Caco-2 (cell line): ENCODE results near the gene TSR3. TPM values are rescaled to one million over a fixed set of nuclear protein-coding genes. Genes with fewer than 3 reads are reported as not detected.
A peak's percentile ranks its signal among the peaks of the same experiment; 100 is the strongest.

Experiments
- BruUV-seq: library from RNA; stranded (reverse); fragments of 400-500 nt; replicated peaks from 2 replicates; lab custom pipeline; 2021; lab: Mats Ljungman, UMichigan
- CTCF ChIA-PET: fragments of 300-600 bp; sonication (Branson Sonifier 250); formaldehyde crosslinking; loops from one replicate; lab custom pipeline; 2022; ENCODE audit warnings: antibody characterized with exemption; lab: Charles Lee
- POLR2A ChIA-PET: fragments of 300-600 bp; sonication (Branson Sonifier 250); formaldehyde crosslinking; loops from one replicate; lab custom pipeline; 2022; ENCODE audit warnings: antibody characterized with exemption; lab: Charles Lee
- DNase-seq, 2 experiments: peaks; one replicate each; pipeline versions ENCODE4 v3.0.0 to v3.0.0-alpha.2; 2020 to 2022
- H3K27me3 ChIP-seq: replicated peaks from 2 replicates; pipeline ENCODE4 v1.6.0; 2011; ENCODE audit warnings: low read length; ENCODE audit not compliant: control insufficient read depth, insufficient read depth
- H3K36me3 ChIP-seq: 2 replicates; pipeline ENCODE4 v1.5.1; 2011; ENCODE audit warnings: low read length; ENCODE audit not compliant: control insufficient read depth, insufficient read depth
- H3K4me1 ChIP-seq: fragments of 250-450 bp; sonication (Bioruptor Pico); 2 replicates; pipeline ENCODE4 v1.5.1; 2020; ENCODE audit warnings: mild to moderate bottlenecking
- H3K4me3 ChIP-seq: 2 replicates; pipeline ENCODE4 v1.5.1; 2011; ENCODE audit warnings: low read depth, mild to moderate bottlenecking, control low read depth, low read length
- H3K9me3 ChIP-seq: fragments of 250-450 bp; sonication (Bioruptor Pico); 2 replicates; pipeline ENCODE4 v1.5.1; 2020; ENCODE audit warnings: mild to moderate bottlenecking, moderate library complexity
- H3K27ac Mint-ChIP-seq: one replicate; pipeline ENCODE4 v1.8.0; 2022; ENCODE audit warnings: mixed read lengths; ENCODE audit not compliant: unreplicated experiment
- H3K27me3 Mint-ChIP-seq: one replicate; pipeline ENCODE4 v1.8.0; 2022; ENCODE audit warnings: mixed read lengths; ENCODE audit not compliant: insufficient read depth, unreplicated experiment
- H3K36me3 Mint-ChIP-seq: one replicate; pipeline ENCODE4 v1.8.0; 2022; ENCODE audit warnings: mild to moderate bottlenecking, mixed read lengths; ENCODE audit not compliant: insufficient read depth, unreplicated experiment
- H3K4me1 Mint-ChIP-seq: one replicate; pipeline ENCODE4 v1.8.0; 2022; ENCODE audit warnings: low read depth, mixed read lengths; ENCODE audit not compliant: unreplicated experiment
- H3K4me3 Mint-ChIP-seq: one replicate; pipeline ENCODE4 v1.8.0; 2022; ENCODE audit warnings: mild to moderate bottlenecking, moderate library complexity, mixed read lengths; ENCODE audit not compliant: unreplicated experiment
- H3K9me3 Mint-ChIP-seq: one replicate; pipeline ENCODE4 v1.8.0; 2022; ENCODE audit warnings: mixed read lengths; ENCODE audit not compliant: unreplicated experiment
- intact Hi-C: fragments of 100-400 bp; cut with micrococcal nuclease; formaldehyde crosslinking; loops from one replicate; pipeline ENCODE4 v1.10.0; 2022; ENCODE audit not compliant: unreplicated experiment
- total RNA-seq: library from RNA; stranded (reverse); gene quantifications from 2 replicates; pipeline ENCODE4 v1.2.3, GENCODE V29; 2022
- TF ChIP-seq, protein P1 (sequence below), 2 experiments: fragments of 200-600 bp in 1 of 2; IDR thresholded peaks; 1 replicate in 1 of 2; 2 replicates in 1 of 2; pipeline versions ENCODE4 v1.5.1 to v1.8.0; 2011 to 2022; ENCODE audit warnings: antibody characterized with exemption in 1 of 2, control low read depth in 1 of 2, inconsistent platforms in 1 of 2, low read depth in 1 of 2, low read length in 1 of 2, mild to moderate bottlenecking in 1 of 2, moderate library complexity in 1 of 2; ENCODE audit not compliant: insufficient read depth in 1 of 2, severe bottlenecking in 1 of 2, unreplicated experiment in 1 of 2

Gene TSR3
- total RNA-seq, 1 experiment from 2014 or later: 48.6 TPM

DNA sequence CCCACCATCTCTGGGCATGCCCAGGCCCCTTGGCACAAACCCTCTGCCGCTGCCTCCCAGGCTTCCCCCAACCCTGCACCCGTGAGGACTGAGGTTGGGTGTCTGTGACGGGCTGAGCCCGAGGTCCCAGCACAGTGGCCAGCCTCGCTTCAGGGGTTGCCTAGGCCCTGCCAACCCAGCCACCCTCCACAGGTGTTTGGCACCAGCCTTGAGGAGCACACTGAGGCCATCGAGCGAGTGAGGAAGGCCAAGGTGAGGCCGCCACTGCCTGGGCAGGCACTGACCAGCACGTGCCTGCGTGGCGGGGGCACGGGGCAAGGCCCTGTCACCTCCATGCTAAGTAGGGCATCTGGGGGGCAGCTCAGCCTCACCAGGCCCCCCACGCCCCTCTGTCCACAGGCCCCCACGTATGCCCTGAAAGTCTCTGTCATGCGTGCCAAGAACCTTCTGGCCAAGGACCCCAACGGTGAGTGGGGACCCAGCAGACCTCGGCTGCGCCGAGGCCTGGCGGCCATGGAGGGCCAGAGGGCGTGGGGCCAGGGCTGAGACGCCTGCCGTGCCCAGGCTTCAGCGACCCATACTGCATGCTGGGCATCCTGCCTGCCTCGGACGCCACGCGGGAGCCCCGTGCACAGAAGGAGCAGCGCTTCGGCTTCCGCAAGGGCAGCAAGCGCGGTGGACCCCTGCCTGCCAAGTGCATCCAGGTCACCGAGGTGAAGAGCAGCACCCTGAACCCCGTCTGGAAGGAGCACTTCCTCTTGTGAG, 10.8 kb downstream of the TSR3 start:
- peaks cover 1% of the 10 kb centered on the region; the same call in 1 of the 2 replicates for H3K27me3 ChIP-seq
- TF ChIP-seq, protein P1, sequence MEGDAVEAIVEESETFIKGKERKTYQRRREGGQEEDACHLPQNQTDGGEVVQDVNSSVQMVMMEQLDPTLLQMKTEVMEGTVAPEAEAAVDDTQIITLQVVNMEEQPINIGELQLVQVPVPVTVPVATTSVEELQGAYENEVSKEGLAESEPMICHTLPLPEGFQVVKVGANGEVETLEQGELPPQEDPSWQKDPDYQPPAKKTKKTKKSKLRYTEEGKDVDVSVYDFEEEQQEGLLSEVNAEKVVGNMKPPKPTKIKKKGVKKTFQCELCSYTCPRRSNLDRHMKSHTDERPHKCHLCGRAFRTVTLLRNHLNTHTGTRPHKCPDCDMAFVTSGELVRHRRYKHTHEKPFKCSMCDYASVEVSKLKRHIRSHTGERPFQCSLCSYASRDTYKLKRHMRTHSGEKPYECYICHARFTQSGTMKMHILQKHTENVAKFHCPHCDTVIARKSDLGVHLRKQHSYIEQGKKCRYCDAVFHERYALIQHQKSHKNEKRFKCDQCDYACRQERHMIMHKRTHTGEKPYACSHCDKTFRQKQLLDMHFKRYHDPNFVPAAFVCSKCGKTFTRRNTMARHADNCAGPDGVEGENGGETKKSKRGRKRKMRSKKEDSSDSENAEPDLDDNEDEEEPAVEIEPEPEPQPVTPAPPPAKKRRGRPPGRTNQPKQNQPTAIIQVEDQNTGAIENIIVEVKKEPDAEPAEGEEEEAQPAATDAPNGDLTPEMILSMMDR (IDR thresholded peaks at IDR 0.05; ENCODE audit: insufficient read depth in 1 of 2, low read depth in 1 of 2, low read length in 1 of 2, severe bottlenecking in 1 of 2, unreplicated experiment in 1 of 2): no peak
- Mint-ChIP-seq H3K36me3 (peaks cover 8% of the 10 kb centered on the region), H3K27ac (no peak overlapping the region), H3K9me3 (no peaks in the 10 kb centered on the region), H3K4me1 (peaks cover 8% of the 10 kb centered on the region), H3K27me3 (peaks cover 3% of the 10 kb centered on the region), H3K4me3 (no peak overlapping the region)
- H3K36me3 ChIP-seq: no peaks in the 10 kb centered on the region; the same call in 1 of the 2 replicates
- 0 out of 2 replicates have a peak, but pooled peaks cover 3% of the 10 kb centered on the region for H3K4me1 ChIP-seq
- no peak overlapping the region for H3K4me3 ChIP-seq
- DNase-seq: no peak
- CTCF ChIA-PET: no interaction called here
- no peaks in the 10 kb centered on the region for H3K9me3 ChIP-seq
- BruUV-seq: no TSS peak
- POLR2A ChIA-PET: no interaction called here
- intact Hi-C loops: no loop called here

DNA sequence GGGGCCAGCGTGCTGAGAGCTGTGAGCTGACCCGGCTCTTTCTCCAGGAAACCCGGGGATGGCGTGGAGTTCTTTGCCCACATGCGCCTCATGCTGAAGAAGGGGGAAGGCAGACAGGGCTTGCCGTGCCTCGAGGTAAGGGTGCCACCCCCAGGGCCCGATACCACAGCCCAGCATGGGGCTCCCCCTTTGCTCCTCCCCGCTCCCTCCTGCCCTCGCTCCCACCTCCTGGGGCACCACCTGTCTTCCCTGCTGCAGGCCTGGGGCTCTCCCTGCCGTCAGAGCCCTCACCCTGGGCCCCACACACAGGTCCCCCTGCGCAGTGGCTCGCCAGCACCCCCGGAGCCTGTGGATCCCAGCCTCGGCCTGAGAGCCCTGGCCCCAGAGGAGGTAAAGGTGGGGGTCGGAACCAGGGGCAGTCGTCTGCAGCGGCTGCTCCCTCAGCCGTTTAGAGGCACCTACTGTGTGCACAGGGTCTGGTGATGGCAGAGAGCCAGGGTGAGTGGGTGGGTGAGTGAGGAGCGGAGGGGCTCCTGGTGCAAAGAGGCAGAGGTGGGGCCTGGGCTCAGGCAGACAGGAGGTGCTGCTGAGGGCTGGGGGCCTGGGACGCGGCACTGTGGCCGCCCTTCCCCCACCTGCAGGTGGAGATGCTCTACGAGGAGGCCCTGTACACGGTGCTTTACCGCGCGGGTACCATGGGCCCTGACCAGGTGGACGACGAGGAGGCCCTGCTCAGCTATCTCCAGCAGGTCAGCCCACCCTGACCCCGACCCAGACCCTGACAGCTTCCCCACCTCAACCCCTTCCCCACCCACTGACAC, 12.6 kb downstream of the TSR3 start:
- Mint-ChIP-seq H3K4me1 (peaks cover 8% of the 10 kb centered on the region), H3K36me3 (peaks cover 8% of the 10 kb centered on the region), H3K27me3 (peaks cover 3% of the 10 kb centered on the region), H3K27ac (no peak overlapping the region), H3K4me3 (no peak overlapping the region), H3K9me3 (no peaks in the 10 kb centered on the region)
- BruUV-seq: no TSS peak
- no peak overlapping the region for H3K4me3 ChIP-seq
- POLR2A ChIA-PET: no interaction called here
- CTCF ChIA-PET: interaction anchor here (0.5 kb wide), 1 partner anchor 8 kb away, joined by 3 read pairs; no protein-coding TSS in a partner anchor
- TF ChIP-seq, protein P1 (IDR thresholded peaks at IDR 0.05; ENCODE audit: insufficient read depth in 1 of 2, low read depth in 1 of 2, low read length in 1 of 2, severe bottlenecking in 1 of 2, unreplicated experiment in 1 of 2): no peak
- intact Hi-C loops: no loop called here
- H3K36me3 ChIP-seq: no peaks in the 10 kb centered on the region
- H3K4me1 ChIP-seq: 0 out of 2 replicates have a peak, but pooled peaks cover 3% of the 10 kb centered on the region
- no peak for DNase-seq
- no peaks in the 10 kb centered on the region for H3K9me3 ChIP-seq
- H3K27me3 ChIP-seq: peaks cover 1% of the 10 kb centered on the region; the same call in 1 of the 2 replicates

DNA sequence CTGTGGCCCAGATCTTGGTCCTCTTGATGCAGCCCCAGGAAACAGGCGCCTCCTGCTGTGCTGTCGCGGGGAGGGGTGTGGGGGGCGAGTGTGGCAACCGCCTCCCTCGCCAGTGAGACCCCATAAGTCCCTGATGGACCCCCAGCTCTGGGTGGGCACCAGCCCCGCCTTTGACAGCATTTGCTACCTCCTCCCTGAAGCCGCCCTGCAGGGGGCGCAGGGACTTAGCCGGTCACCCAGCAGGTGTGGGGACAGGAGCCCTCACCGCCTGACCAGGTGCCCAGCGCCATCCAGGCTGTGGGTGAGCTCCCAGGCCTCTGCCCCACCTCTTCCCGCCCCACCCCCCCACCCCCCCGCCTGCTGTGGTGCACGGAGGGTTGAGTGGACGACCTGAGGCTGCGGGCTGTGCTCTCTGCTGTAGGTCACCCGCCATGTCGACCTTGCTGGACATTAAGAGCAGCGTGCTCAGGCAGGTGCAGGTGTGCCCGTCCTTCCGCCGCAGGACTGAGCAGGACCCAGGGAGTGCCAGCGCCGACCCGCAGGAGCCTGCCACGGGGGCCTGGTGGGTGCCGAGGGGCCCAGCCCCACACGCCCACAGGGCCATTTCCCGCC, 13.5 kb downstream of the TSR3 start:
- Histone ChIP-seq H3K4me3 (no peak overlapping the region), H3K36me3 (no peaks in the 10 kb centered on the region), H3K4me1 (peaks cover 4% of the 10 kb centered on the region; the same call in 1 of the 2 replicates), H3K9me3 (no peaks in the 10 kb centered on the region), H3K27me3 (peaks cover 1% of the 10 kb centered on the region; the same call in 1 of the 2 replicates)
- POLR2A ChIA-PET: no interaction called here
- Mint-ChIP-seq H3K27me3 (peaks cover 3% of the 10 kb centered on the region), H3K9me3 (no peaks in the 10 kb centered on the region), H3K27ac (no peak overlapping the region), H3K4me3 (no peak overlapping the region), H3K36me3 (peaks cover 4% of the 10 kb centered on the region), H3K4me1 (peaks cover 3% of the 10 kb centered on the region)
- TF ChIP-seq, protein P1 (IDR thresholded peaks at IDR 0.05; ENCODE audit: insufficient read depth in 1 of 2, low read depth in 1 of 2, low read length in 1 of 2, severe bottlenecking in 1 of 2, unreplicated experiment in 1 of 2): peak; percentile 61 to 79
- DNase-seq: peak; percentile 64 to 75
- CTCF ChIA-PET: interaction anchor here (0.5 kb wide), 2 partner anchors 9 to 123 kb away, joined by 3 to 4 read pairs; no protein-coding TSS in a partner anchor
- intact Hi-C loops: no loop called here
- BruUV-seq: no TSS peak
